Measurements from ENCODE around the gene PLEKHH3.

- TF ChIP-seq CTCF (conservative IDR thresholded peaks at IDR 0.05; ENCODE audit: low read depth, low read length) (no peak), EZH2 (IDR thresholded peaks at IDR 0.05; ENCODE audit: borderline replicate concordance, low read depth, low read length, poor library complexity, severe bottlenecking) (no peak)
These were observed 47.3 kb downstream of the PLEKHH3 start for GRCh38 chr17:42629411-42630009.

All from A673 (cell line).